ENCODE measurements around the gene SOD1. TPM values are rescaled to one million over a fixed set of nuclear protein-coding genes. Genes with fewer than 3 reads are reported as not detected.

SOD1 gene
- total and polyA plus RNA-seq, 7 experiments from 2014 or later = 110 to 777 (median 192) TPM

GRCh38 chr21:31618696-31619430 lies 40.6 kb upstream of the SOD1 start:
- ATAC-seq (no peak), DNase-seq (no peak)
- no peaks in the 10 kb centered on the region for H3K4me1 ChIP-seq (ENCODE audit: control insufficient read depth in 2 of 2, insufficient read depth in 2 of 2, low read length in 2 of 2)
- POLR2A ChIA-PET = interaction anchor here (0.6 kb wide), 1 partner anchor 18 kb away, joined by 4 read pairs; no protein-coding TSS in a partner anchor
- peak overlapping the region in 1 of 9 donors; percentile 7 for H3K27ac Mint-ChIP-seq
- no peaks in the 10 kb centered on the region for H3K36me3 ChIP-seq (ENCODE audit: control insufficient read depth in 2 of 3, insufficient read depth in 3 of 3, low read length in 3 of 3)
- H3K4me3 Mint-ChIP-seq = no peak overlapping the region
- H3K36me3 Mint-ChIP-seq = peaks cover 0 to 5% (median 0%) of the 10 kb centered on the region in 5 donors
- H3K9me3 ChIP-seq (ENCODE audit: control insufficient read depth in 2 of 3, low read length in 3 of 3) = no peaks in the 10 kb centered on the region
- peaks cover 6 to 14% (median 8%) of the 10 kb centered on the region in 7 donors for H3K4me1 Mint-ChIP-seq
- intact Hi-C loops (cut with micrococcal nuclease) = no loop called here
- peaks cover 0 to 5% (median 0%) of the 10 kb centered on the region in 11 donors for H3K9me3 Mint-ChIP-seq
- H3K4me3 ChIP-seq (ENCODE audit: low read length) = no peak overlapping the region
- CTCF ChIA-PET = no interaction called here
- H3K27ac ChIP-seq (ENCODE audit: low read depth, low read length) = no peak overlapping the region
- no peaks in the 10 kb centered on the region for H3K27me3 Mint-ChIP-seq
- H3K27me3 ChIP-seq (ENCODE audit: control insufficient read depth in 2 of 2, insufficient read depth in 2 of 2, low read length in 2 of 2) = no peaks in the 10 kb centered on the region

- H3K4me1 Mint-ChIP-seq = peaks cover 6 to 14% (median 8%) of the 10 kb centered on the region in 7 donors
- peak overlapping the region in 1 of 9 donors; percentile 34 for H3K27ac Mint-ChIP-seq
- H3K27me3 ChIP-seq (ENCODE audit: control insufficient read depth in 2 of 2, insufficient read depth in 2 of 2, low read length in 2 of 2) = no peaks in the 10 kb centered on the region
- ChIA-PET CTCF (interaction anchor here (0.8 kb wide), 1 partner anchor 19 kb away, joined by 3 read pairs; no protein-coding TSS in a partner anchor), POLR2A (no interaction called here)
- H3K4me3 Mint-ChIP-seq = peak overlapping the region in 2 of 10 donors; percentile 9 to 21
- no peaks in the 10 kb centered on the region for H3K4me1 ChIP-seq (ENCODE audit: control insufficient read depth in 2 of 2, insufficient read depth in 2 of 2, low read length in 2 of 2)
- H3K27ac ChIP-seq (ENCODE audit: low read depth, low read length) = no peak overlapping the region
- H3K4me3 ChIP-seq (ENCODE audit: low read length) = no peak overlapping the region
- DNase-seq (peak in 1 of 9 donors; percentile 8), ATAC-seq (no peak)
- peaks cover 0 to 5% (median 0%) of the 10 kb centered on the region in 11 donors for H3K9me3 Mint-ChIP-seq
- H3K36me3 ChIP-seq (ENCODE audit: control insufficient read depth in 2 of 3, insufficient read depth in 3 of 3, low read length in 3 of 3) = no peaks in the 10 kb centered on the region
- H3K36me3 Mint-ChIP-seq = peaks cover 0 to 5% (median 0%) of the 10 kb centered on the region in 5 donors
- intact Hi-C loops (cut with micrococcal nuclease) = loop anchor here in 1 of 2 donors (5.0 kb wide), 1 partner anchor 910 kb away; no protein-coding TSS in a partner anchor
- no peaks in the 10 kb centered on the region for H3K9me3 ChIP-seq (ENCODE audit: control insufficient read depth in 2 of 3, low read length in 3 of 3)
- H3K27me3 Mint-ChIP-seq = peaks cover 0 to 3% (median 0%) of the 10 kb centered on the region in 5 donors
Observed at GRCh38 chr21:31622397-31622796, 37.1 kb upstream of the SOD1 start.

GRCh38 chr21:31623664-31624063 lies 35.8 kb upstream of the SOD1 start:
- ChIA-PET CTCF (no interaction called here), POLR2A (no interaction called here)
- Histone ChIP-seq H3K27ac (ENCODE audit: low read depth, low read length) (no peak overlapping the region), H3K4me3 (ENCODE audit: low read length) (no peak overlapping the region), H3K36me3 (ENCODE audit: control insufficient read depth in 2 of 3, insufficient read depth in 3 of 3, low read length in 3 of 3) (no peaks in the 10 kb centered on the region), H3K9me3 (ENCODE audit: control insufficient read depth in 2 of 3, low read length in 3 of 3) (no peaks in the 10 kb centered on the region), H3K4me1 (ENCODE audit: control insufficient read depth in 2 of 2, insufficient read depth in 2 of 2, low read length in 2 of 2) (no peaks in the 10 kb centered on the region), H3K27me3 (ENCODE audit: control insufficient read depth in 2 of 2, insufficient read depth in 2 of 2, low read length in 2 of 2) (no peaks in the 10 kb centered on the region)
- intact Hi-C loops (cut with micrococcal nuclease) = loop anchor here in 1 of 2 donors (5.0 kb wide), 1 partner anchor 909 kb away; no protein-coding TSS in a partner anchor
- Mint-ChIP-seq H3K4me1 (peaks cover 6 to 14% (median 8%) of the 10 kb centered on the region in 7 donors), H3K27ac (no peak overlapping the region), H3K36me3 (peaks cover 0 to 7% (median 0%) of the 10 kb centered on the region in 5 donors), H3K9me3 (peaks cover 0 to 5% (median 0%) of the 10 kb centered on the region in 11 donors), H3K27me3 (peaks cover 0 to 3% (median 0%) of the 10 kb centered on the region in 5 donors), H3K4me3 (no peak overlapping the region)
- no peak for DNase-seq
- ATAC-seq = no peak

GRCh38 chr21:31624181-31624580 lies 35.3 kb upstream of the SOD1 start:
- H3K9me3 Mint-ChIP-seq = peaks cover 0 to 1% (median 0%) of the 10 kb centered on the region in 11 donors
- no peaks in the 10 kb centered on the region for H3K4me1 ChIP-seq (ENCODE audit: control insufficient read depth in 2 of 2, insufficient read depth in 2 of 2, low read length in 2 of 2)

DNA sequence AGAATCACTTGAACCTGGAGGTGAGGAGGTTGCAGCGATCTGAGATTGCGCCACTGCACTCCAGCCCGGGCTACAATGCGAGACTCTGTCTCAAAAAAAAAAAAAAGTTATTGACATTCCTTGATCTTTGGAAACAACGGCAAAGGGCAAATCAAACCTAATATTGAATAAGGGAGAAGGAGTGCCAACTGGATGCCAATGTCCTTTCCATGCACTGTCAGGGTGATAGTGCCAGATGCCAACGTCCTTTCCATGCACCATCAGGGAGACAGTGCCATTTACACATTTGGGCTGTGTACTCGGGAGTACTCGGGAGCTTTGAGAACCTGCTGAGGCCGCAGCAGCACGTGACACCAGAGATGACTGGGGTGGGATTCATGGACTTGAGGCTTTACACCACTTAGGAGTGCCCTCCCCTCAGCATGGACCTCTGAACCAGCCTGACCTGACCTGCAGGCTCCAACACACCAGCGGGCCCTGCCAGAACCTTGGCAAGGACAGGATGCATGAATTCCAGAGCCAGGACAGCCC lies 34.5 kb upstream of the SOD1 start:
- ChIA-PET POLR2A (no interaction called here), CTCF (no interaction called here)
- H3K36me3 Mint-ChIP-seq = peaks cover 0 to 3% (median 0%) of the 10 kb centered on the region in 5 donors
- no peak overlapping the region for H3K27ac ChIP-seq (ENCODE audit: low read depth, low read length)
- no peaks in the 10 kb centered on the region for H3K4me1 ChIP-seq (ENCODE audit: control insufficient read depth in 2 of 2, insufficient read depth in 2 of 2, low read length in 2 of 2)
- ATAC-seq = no peak
- H3K4me3 Mint-ChIP-seq = no peak overlapping the region
- no peaks in the 10 kb centered on the region for H3K36me3 ChIP-seq (ENCODE audit: control insufficient read depth in 2 of 3, insufficient read depth in 3 of 3, low read length in 3 of 3)
- H3K9me3 Mint-ChIP-seq = no peaks in the 10 kb centered on the region
- no peaks in the 10 kb centered on the region for H3K27me3 ChIP-seq (ENCODE audit: control insufficient read depth in 2 of 2, insufficient read depth in 2 of 2, low read length in 2 of 2)
- intact Hi-C loops (cut with micrococcal nuclease) = loop anchor here in 1 of 2 donors (5.0 kb wide), 1 partner anchor 907 kb away; no protein-coding TSS in a partner anchor
- no peak overlapping the region for H3K4me3 ChIP-seq (ENCODE audit: low read length)
- H3K9me3 ChIP-seq (ENCODE audit: control insufficient read depth in 2 of 3, low read length in 3 of 3) = no peaks in the 10 kb centered on the region
- peaks cover 0 to 3% (median 0%) of the 10 kb centered on the region in 5 donors for H3K27me3 Mint-ChIP-seq
- no peak overlapping the region for H3K27ac Mint-ChIP-seq
- no peak for DNase-seq
- peaks cover 6 to 14% (median 8%) of the 10 kb centered on the region in 7 donors for H3K4me1 Mint-ChIP-seq

More at GRCh38 chr21:31624181-31624580, 35.3 kb upstream of the SOD1 start:
- H3K9me3 ChIP-seq (ENCODE audit: control insufficient read depth in 2 of 3, low read length in 3 of 3) = no peaks in the 10 kb centered on the region
- intact Hi-C loops (cut with micrococcal nuclease) = loop anchor here in 1 of 2 donors (5.0 kb wide), 1 partner anchor 908 kb away; no protein-coding TSS in a partner anchor
- Mint-ChIP-seq H3K27me3 (peaks cover 0 to 3% (median 0%) of the 10 kb centered on the region in 5 donors), H3K36me3 (peaks cover 0 to 5% (median 0%) of the 10 kb centered on the region in 5 donors), H3K4me1 (peaks cover 6 to 14% (median 8%) of the 10 kb centered on the region in 7 donors), H3K27ac (no peak overlapping the region), H3K4me3 (no peak overlapping the region)
- ATAC-seq (no peak), DNase-seq (no peak)
- no peaks in the 10 kb centered on the region for H3K27me3 ChIP-seq (ENCODE audit: control insufficient read depth in 2 of 2, insufficient read depth in 2 of 2, low read length in 2 of 2)
- ChIA-PET CTCF (no interaction called here), POLR2A (no interaction called here)
- H3K27ac ChIP-seq (ENCODE audit: low read depth, low read length) = no peak overlapping the region
- no peaks in the 10 kb centered on the region for H3K36me3 ChIP-seq (ENCODE audit: control insufficient read depth in 2 of 3, insufficient read depth in 3 of 3, low read length in 3 of 3)
- H3K4me3 ChIP-seq (ENCODE audit: low read length) = no peak overlapping the region

- H3K27me3 ChIP-seq (ENCODE audit: control insufficient read depth in 2 of 2, insufficient read depth in 2 of 2, low read length in 2 of 2) = no peaks in the 10 kb centered on the region
- no peak for ATAC-seq
- no peaks in the 10 kb centered on the region for H3K9me3 ChIP-seq (ENCODE audit: control insufficient read depth in 2 of 3, low read length in 3 of 3)
- Mint-ChIP-seq H3K27me3 (peaks cover 0 to 3% (median 0%) of the 10 kb centered on the region in 5 donors), H3K9me3 (peaks cover 0 to 8% (median 0%) of the 10 kb centered on the region in 11 donors), H3K4me3 (no peak overlapping the region), H3K27ac (no peak overlapping the region), H3K4me1 (no peaks in the 10 kb centered on the region), H3K36me3 (peaks cover 0 to 8% (median 0%) of the 10 kb centered on the region in 5 donors)
- H3K4me3 ChIP-seq (ENCODE audit: low read length) = no peak overlapping the region
- no peak overlapping the region for H3K27ac ChIP-seq (ENCODE audit: low read depth, low read length)
- intact Hi-C loops (cut with micrococcal nuclease) = no loop called here
- DNase-seq = no peak
- no peaks in the 10 kb centered on the region for H3K36me3 ChIP-seq (ENCODE audit: control insufficient read depth in 2 of 3, insufficient read depth in 3 of 3, low read length in 3 of 3)
- POLR2A ChIA-PET = interaction anchor here (0.6 kb wide), 1 partner anchor 647 kb away, joined by 4 read pairs; no protein-coding TSS in a partner anchor
- H3K4me1 ChIP-seq (ENCODE audit: control insufficient read depth in 2 of 2, insufficient read depth in 2 of 2, low read length in 2 of 2) = no peaks in the 10 kb centered on the region
- CTCF ChIA-PET = no interaction called here
Observed at GRCh38 chr21:31629972-31630711, 29.4 kb upstream of the SOD1 start.

Measured in naive thymus-derived CD4-positive, alpha-beta T cell (primary cell).